Measurements from ENCODE around the gene ADAMTSL3. TPM values are rescaled to one million over a fixed set of nuclear protein-coding genes. Genes with fewer than 3 reads are reported as not detected.

Gene ADAMTSL3
- total RNA-seq, 1 donor from 2014 or later = 0.41 TPM

GRCh38 chr15:83992324-83993031, 338.6 kb downstream of the ADAMTSL3 start:
- DNase-seq (ENCODE audit: low spot score) = no peak
- no peaks in the 10 kb centered on the region for H4K20me1 ChIP-seq (ENCODE audit: low read depth)
- H3K36me3 ChIP-seq = no peaks in the 10 kb centered on the region
- H3K4me2 ChIP-seq = no peak overlapping the region
- no peaks in the 10 kb centered on the region for H3K79me2 ChIP-seq (ENCODE audit: low read depth)
- no peak overlapping the region for H2AFZ ChIP-seq (replicated peaks)
- no peak overlapping the region for H3K4me3 Mint-ChIP-seq
- no peak overlapping the region for H3K27ac Mint-ChIP-seq
- no peaks in the 10 kb centered on the region for H3K9me3 Mint-ChIP-seq
- peaks cover 2% of the 10 kb centered on the region for H3K27me3 Mint-ChIP-seq (ENCODE audit: insufficient read depth, low read depth)
- no peaks in the 10 kb centered on the region for H3K9me3 ChIP-seq (ENCODE audit: low read depth)
- no peak overlapping the region for H3K4me3 ChIP-seq
- H3K27ac ChIP-seq = no peak overlapping the region
- no peaks in the 10 kb centered on the region for H3K4me1 ChIP-seq
- H3K4me1 Mint-ChIP-seq = peaks cover 9% of the 10 kb centered on the region
- no peak overlapping the region for H3K9ac ChIP-seq
- H3K36me3 Mint-ChIP-seq = no peaks in the 10 kb centered on the region
- H3K27me3 ChIP-seq = no peaks in the 10 kb centered on the region
- no peaks in the 10 kb centered on the region for H3F3A ChIP-seq (ENCODE audit: low read depth)
- TF ChIP-seq EZH2phosphoT487 (IDR thresholded peaks at IDR 0.05) = no peak
- TF ChIP-seq, protein P1, sequence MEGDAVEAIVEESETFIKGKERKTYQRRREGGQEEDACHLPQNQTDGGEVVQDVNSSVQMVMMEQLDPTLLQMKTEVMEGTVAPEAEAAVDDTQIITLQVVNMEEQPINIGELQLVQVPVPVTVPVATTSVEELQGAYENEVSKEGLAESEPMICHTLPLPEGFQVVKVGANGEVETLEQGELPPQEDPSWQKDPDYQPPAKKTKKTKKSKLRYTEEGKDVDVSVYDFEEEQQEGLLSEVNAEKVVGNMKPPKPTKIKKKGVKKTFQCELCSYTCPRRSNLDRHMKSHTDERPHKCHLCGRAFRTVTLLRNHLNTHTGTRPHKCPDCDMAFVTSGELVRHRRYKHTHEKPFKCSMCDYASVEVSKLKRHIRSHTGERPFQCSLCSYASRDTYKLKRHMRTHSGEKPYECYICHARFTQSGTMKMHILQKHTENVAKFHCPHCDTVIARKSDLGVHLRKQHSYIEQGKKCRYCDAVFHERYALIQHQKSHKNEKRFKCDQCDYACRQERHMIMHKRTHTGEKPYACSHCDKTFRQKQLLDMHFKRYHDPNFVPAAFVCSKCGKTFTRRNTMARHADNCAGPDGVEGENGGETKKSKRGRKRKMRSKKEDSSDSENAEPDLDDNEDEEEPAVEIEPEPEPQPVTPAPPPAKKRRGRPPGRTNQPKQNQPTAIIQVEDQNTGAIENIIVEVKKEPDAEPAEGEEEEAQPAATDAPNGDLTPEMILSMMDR (IDR thresholded peaks at IDR 0.05) = no peak
- TF ChIP-seq EZH2 (IDR thresholded peaks at IDR 0.05) = no peak

DNA sequence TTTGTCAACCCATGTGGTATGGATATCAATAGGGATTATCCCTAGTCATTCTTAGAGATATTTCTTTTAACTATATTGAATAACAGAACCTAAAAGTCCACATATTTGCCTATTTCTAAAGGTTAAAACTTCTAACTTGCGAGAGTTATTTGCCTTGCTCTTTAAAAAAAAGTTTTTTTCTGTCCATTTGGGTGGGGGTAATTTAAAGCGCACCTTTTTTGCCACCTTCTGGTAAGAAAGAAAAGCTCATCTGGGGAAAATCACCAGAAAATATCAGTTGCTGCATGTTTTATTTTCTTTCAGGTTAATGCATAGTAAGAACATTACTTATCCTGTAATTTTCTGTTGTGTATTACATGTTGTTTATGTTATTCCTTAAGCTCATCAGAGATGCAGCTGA, 339.7 kb downstream of the ADAMTSL3 start:
- Mint-ChIP-seq H3K9me3 (no peaks in the 10 kb centered on the region), H3K36me3 (no peaks in the 10 kb centered on the region), H3K4me1 (peaks cover 9% of the 10 kb centered on the region), H3K27ac (no peak overlapping the region), H3K4me3 (no peak overlapping the region), H3K27me3 (ENCODE audit: insufficient read depth, low read depth) (no peaks in the 10 kb centered on the region)
- no peaks in the 10 kb centered on the region for H3F3A ChIP-seq (ENCODE audit: low read depth)
- no peaks in the 10 kb centered on the region for H3K9me3 ChIP-seq (ENCODE audit: low read depth)
- TF ChIP-seq EZH2phosphoT487 (IDR thresholded peaks at IDR 0.05) (no peak), EZH2 (IDR thresholded peaks at IDR 0.05) (no peak)
- TF ChIP-seq, protein P1 (IDR thresholded peaks at IDR 0.05) = peak; percentile 25
- DNase-seq (ENCODE audit: low spot score) = no peak
- H3K4me1 ChIP-seq = no peaks in the 10 kb centered on the region
- H3K79me2 ChIP-seq (ENCODE audit: low read depth) = no peaks in the 10 kb centered on the region
- no peak overlapping the region for H3K9ac ChIP-seq
- no peak overlapping the region for H3K4me2 ChIP-seq
- no peaks in the 10 kb centered on the region for H4K20me1 ChIP-seq (ENCODE audit: low read depth)
- no peak overlapping the region for H3K27ac ChIP-seq
- no peak overlapping the region for H3K4me3 ChIP-seq
- H3K27me3 ChIP-seq = no peaks in the 10 kb centered on the region
- H2AFZ ChIP-seq (replicated peaks) = no peak overlapping the region
- no peaks in the 10 kb centered on the region for H3K36me3 ChIP-seq

DNA sequence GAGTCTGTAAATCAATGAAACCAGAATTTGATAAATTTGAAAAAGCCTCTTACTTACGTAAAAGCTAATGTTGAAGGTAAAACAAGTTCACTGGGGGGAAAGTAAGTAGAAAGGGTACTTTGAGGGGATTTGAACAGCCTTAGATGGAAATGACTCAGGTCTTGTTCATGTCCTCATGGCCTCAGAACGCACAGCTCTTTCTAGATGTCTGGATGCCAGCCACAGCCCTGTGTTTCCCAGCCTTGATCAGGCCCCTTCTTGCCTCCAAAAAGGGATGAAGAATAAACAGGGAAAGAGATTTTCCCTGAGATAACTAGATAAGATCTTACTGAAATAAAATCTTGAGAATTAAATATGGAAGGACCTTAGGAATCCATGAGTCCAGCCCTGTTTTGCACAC, 344.6 kb downstream of the ADAMTSL3 start:
- no peaks in the 10 kb centered on the region for H3K27me3 Mint-ChIP-seq (ENCODE audit: insufficient read depth, low read depth)
- no peaks in the 10 kb centered on the region for H3K36me3 Mint-ChIP-seq
- no peak overlapping the region for H3K4me3 Mint-ChIP-seq

More for the DNA sequence above, 344.6 kb downstream of the ADAMTSL3 start:
- Mint-ChIP-seq H3K4me1 (no peaks in the 10 kb centered on the region), H3K27ac (no peak overlapping the region), H3K9me3 (no peaks in the 10 kb centered on the region)
- H3K9ac ChIP-seq = no peak overlapping the region
- no peaks in the 10 kb centered on the region for H3K36me3 ChIP-seq
- H3K27ac ChIP-seq = no peak overlapping the region
- H2AFZ ChIP-seq (replicated peaks) = no peak overlapping the region
- H3K4me3 ChIP-seq = no peak overlapping the region
- no peak for DNase-seq (ENCODE audit: low spot score)
- TF ChIP-seq EZH2phosphoT487 (IDR thresholded peaks at IDR 0.05) = no peak
- TF ChIP-seq, protein P1 (IDR thresholded peaks at IDR 0.05) = no peak
- no peaks in the 10 kb centered on the region for H4K20me1 ChIP-seq (ENCODE audit: low read depth)
- H3K9me3 ChIP-seq (ENCODE audit: low read depth) = no peaks in the 10 kb centered on the region
- no peaks in the 10 kb centered on the region for H3K4me1 ChIP-seq
- no peaks in the 10 kb centered on the region for H3K27me3 ChIP-seq
- no peak overlapping the region for H3K4me2 ChIP-seq
- no peaks in the 10 kb centered on the region for H3K79me2 ChIP-seq (ENCODE audit: low read depth)
- no peaks in the 10 kb centered on the region for H3F3A ChIP-seq (ENCODE audit: low read depth)
